Lung (tissue), 12 donors: ENCODE data around the gene PCDHB15. TPM values are rescaled to one million over a fixed set of nuclear protein-coding genes. Genes with fewer than 3 reads are reported as not detected.

Experiments used
- ATAC-seq: fragments of 200-7000 bp; cut with Tn5 transposase; one replicate; pipeline ENCODE4 v1.9.1; 2020; ENCODE audit warnings: moderate number of reproducible peaks; ENCODE audit not compliant: insufficient read depth, low FRiP score
- DNase-seq, 3 donors: peaks; one replicate each; pipeline ENCODE4 v3.0.0-alpha.2; 2013 to 2017
- H3K27ac ChIP-seq, 2 donors: one replicate each; pipeline ENCODE4 v1.5.1; 2013; ENCODE audit warnings: mild to moderate bottlenecking in 2 of 2, moderate library complexity in 2 of 2, control low read depth in 1 of 2, inconsistent platforms in 1 of 2, low read depth in 1 of 2, low read length in 1 of 2
- H3K27me3 ChIP-seq, 3 donors: one replicate each; pipeline ENCODE4 v1.5.1; 2013; ENCODE audit warnings: low read length in 2 of 3; ENCODE audit not compliant: control insufficient read depth in 3 of 3, insufficient read depth in 3 of 3
- H3K36me3 ChIP-seq, 4 donors: one replicate each; pipeline ENCODE4 v1.5.1; 2013; ENCODE audit warnings: low read length in 4 of 4, mild to moderate bottlenecking in 1 of 4, moderate library complexity in 1 of 4; ENCODE audit not compliant: control insufficient read depth in 4 of 4, insufficient read depth in 4 of 4
- H3K4me1 ChIP-seq, 5 donors: one replicate each; pipeline ENCODE4 v1.5.1; 2013; ENCODE audit warnings: low read length in 5 of 5, mild to moderate bottlenecking in 2 of 5, moderate library complexity in 1 of 5; ENCODE audit not compliant: control insufficient read depth in 5 of 5, insufficient read depth in 5 of 5
- H3K4me3 ChIP-seq: one replicate; pipeline ENCODE4 v1.5.1; 2013; ENCODE audit warnings: mild to moderate bottlenecking, control low read depth, moderate library complexity
- H3K9ac ChIP-seq, 2 donors: one replicate each; pipeline ENCODE4 v1.5.1; 2013; ENCODE audit warnings: low read length in 2 of 2, control low read depth in 1 of 2; ENCODE audit not compliant: insufficient read depth in 1 of 2
- H3K9me3 ChIP-seq, 4 donors: one replicate each; pipeline ENCODE4 v1.5.1; 2013; ENCODE audit warnings: low read length in 3 of 4, mild to moderate bottlenecking in 1 of 4, moderate library complexity in 1 of 4; ENCODE audit not compliant: control insufficient read depth in 4 of 4, insufficient read depth in 3 of 4
- CTCF ChIP-seq: IDR thresholded peaks from 2 replicates; pipeline ENCODE4 v1.5.1; 2012; ENCODE audit warnings: mild to moderate bottlenecking; ENCODE audit errors: control extremely low read depth, extremely low read depth
- WGBS, 2 donors: extraction: QIAGEN DNeasy Blood & Tissue Kit; methylation state at CpG; one replicate each; pipeline ENCODE4 v1.1.7; 2013; 5-methylcytosine and 5-hydroxymethylcytosine counted together
- polyA plus RNA-seq, 2 donors: library from polyadenylated mRNA; stranded (reverse); fragments of 200-250 nt; gene quantifications; one replicate each; pipeline ENCODE4 v1.2.1, GENCODE V29; 2013
- total RNA-seq, 2 donors: library from RNA; depleted of rRNA in 1 of 2; stranded (reverse); fragments of >200 nt in 1 of 2; gene quantifications; one replicate each; pipeline ENCODE4 v1.2.1, GENCODE V29; 2014 to 2021
- donor health status: control.
- donor health status: control.
- donor health status: Bipolar disorder and iron deficiency.
- donor health status: healthy.
- donor health status: DM: yes; HTN: yes; CAD: no.

The PCDHB15 gene
- total and polyA plus RNA-seq, 4 donors, result 1.4 to 8.0 (median 2.5) TPM

- ATAC-seq (no peak), DNase-seq (no peak)
- H3K9me3 ChIP-seq, result peaks cover 8 to 46% (median 26%) of the 10 kb centered on the region in 4 donors
- H3K4me1 ChIP-seq, result no peaks in the 10 kb centered on the region
- WGBS, 2 donors, result 90% methylated on average over 4 of the region's 4 CpGs
- H3K9ac ChIP-seq, result no peak overlapping the region
- peaks cover 0 to 5% (median under 1%) of the 10 kb centered on the region in 4 donors for H3K36me3 ChIP-seq
- no peak for TF ChIP-seq CTCF
- no peak overlapping the region for H3K4me3 ChIP-seq
- H3K27me3 ChIP-seq, result no peaks in the 10 kb centered on the region
- no peak overlapping the region for H3K27ac ChIP-seq
Measured at GRCh38 chr5:141298376-141298775, 53.2 kb downstream of the PCDHB15 start.

Other genes starting within 250 kb of the PCDHB15 start
Only the 30 nearest of the 39 such genes appear.
- gene PCDHB2, start 150.8 kb upstream of the PCDHB15 start, total RNA-seq, result 1 to 10 TPM; 4.4 to 6.8 TPM
- 1 to 10 TPM in 1 of 2 donors, under 1 TPM in 1; 0.61 to 1.1 TPM for gene PCDHB2, start 150.8 kb upstream of the PCDHB15 start, polyA plus RNA-seq
- 1 to 10 TPM; 3.0 to 7.8 TPM for gene PCDHB3, start 144.9 kb upstream of the PCDHB15 start, total RNA-seq
- under 1 TPM; 0.33 to 0.84 TPM for gene PCDHB3, start 144.9 kb upstream of the PCDHB15 start, polyA plus RNA-seq
- gene PCDHB4, start 123.6 kb upstream of the PCDHB15 start, total RNA-seq, result 1 to 10 TPM; 3.3 to 3.4 TPM
- 1 to 10 TPM in 1 of 2 donors, under 1 TPM in 1; 0.73 to 1.4 TPM for gene PCDHB4, start 123.6 kb upstream of the PCDHB15 start, polyA plus RNA-seq
- gene PCDHB5, start 110.2 kb upstream of the PCDHB15 start, total RNA-seq, result 1 to 10 TPM; 4.8 to 8.1 TPM
- 1 to 10 TPM in 1 of 2 donors, under 1 TPM in 1; 0.65 to 1.8 TPM for gene PCDHB5, start 110.2 kb upstream of the PCDHB15 start, polyA plus RNA-seq
- 1 to 10 TPM; 1.1 to 1.7 TPM for gene PCDHB6, start 95.3 kb upstream of the PCDHB15 start, total RNA-seq
- under 1 TPM; 0.16 to 0.24 TPM for gene PCDHB6, start 95.3 kb upstream of the PCDHB15 start, polyA plus RNA-seq
- 1 to 10 TPM; 2.8 to 4.7 TPM for gene PCDHB7, start 72.8 kb upstream of the PCDHB15 start, total RNA-seq
- under 1 TPM; 0.31 to 0.87 TPM for gene PCDHB7, start 72.8 kb upstream of the PCDHB15 start, polyA plus RNA-seq
- 1 to 10 TPM; 2.1 to 3.5 TPM for gene PCDHB8, start 67.6 kb upstream of the PCDHB15 start, total RNA-seq
- gene PCDHB8, start 67.6 kb upstream of the PCDHB15 start, polyA plus RNA-seq, result under 1 TPM; 0.04 to 0.52 TPM
- 1 to 10 TPM; 3.6 to 9.2 TPM for gene PCDHB16, start 63.0 kb upstream of the PCDHB15 start, total RNA-seq
- gene PCDHB16, start 63.0 kb upstream of the PCDHB15 start, polyA plus RNA-seq, result 1 to 10 TPM in 1 of 2 donors, under 1 TPM in 1; 0.87 to 1.0 TPM
- 1 to 10 TPM; 1.8 to 3.1 TPM for gene PCDHB9, start 58.2 kb upstream of the PCDHB15 start, total RNA-seq
- gene PCDHB9, start 58.2 kb upstream of the PCDHB15 start, polyA plus RNA-seq, result under 1 TPM; 0.37 to 0.38 TPM
- gene PCDHB10, start 53.0 kb upstream of the PCDHB15 start, total RNA-seq, result 1 to 10 TPM; 1.9 to 6.3 TPM
- gene PCDHB10, start 53.0 kb upstream of the PCDHB15 start, polyA plus RNA-seq, result under 1 TPM; 0.53 to 0.63 TPM
- gene PCDHB11, start 45.8 kb upstream of the PCDHB15 start, total RNA-seq, result 1 to 10 TPM; 2.2 to 9.6 TPM
- under 1 TPM; 0.44 to 0.53 TPM for gene PCDHB11, start 45.8 kb upstream of the PCDHB15 start, polyA plus RNA-seq
- gene PCDHB12, start 36.7 kb upstream of the PCDHB15 start, total RNA-seq, result 10 to 100 TPM in 1 of 2 donors, 1 to 10 TPM in 1; 2.8 to 10.1 TPM
- gene PCDHB12, start 36.7 kb upstream of the PCDHB15 start, polyA plus RNA-seq, result under 1 TPM; 0.47 to 0.71 TPM
- 1 to 10 TPM; 3.3 to 7.7 TPM for gene PCDHB13, start 31.5 kb upstream of the PCDHB15 start, total RNA-seq
- gene PCDHB13, start 31.5 kb upstream of the PCDHB15 start, polyA plus RNA-seq, result under 1 TPM; 0.58 to 0.59 TPM
- gene PCDHB14, start 22.1 kb upstream of the PCDHB15 start, total RNA-seq, result 10 to 100 TPM in 1 of 2 donors, 1 to 10 TPM in 1; 2.8 to 10.6 TPM
- gene PCDHB14, start 22.1 kb upstream of the PCDHB15 start, polyA plus RNA-seq, result 1 to 10 TPM in 1 of 2 donors, under 1 TPM in 1; 0.67 to 1.2 TPM
- gene SLC25A2, start 58.7 kb downstream of the PCDHB15 start, total RNA-seq, result under 1 TPM; 0.17 to 0.83 TPM
- under 1 TPM; 0.05 to 0.22 TPM for gene SLC25A2, start 58.7 kb downstream of the PCDHB15 start, polyA plus RNA-seq
- gene TAF7, start 75.4 kb downstream of the PCDHB15 start, total RNA-seq, result 10 to 100 TPM; 51.4 to 97.1 TPM
- 10 to 100 TPM; 29.9 to 76.2 TPM for gene TAF7, start 75.4 kb downstream of the PCDHB15 start, polyA plus RNA-seq
- gene PCDHGA1, start 85.1 kb downstream of the PCDHB15 start, total RNA-seq, result under 1 TPM; 0.57 to 0.71 TPM
- gene PCDHGA1, start 85.1 kb downstream of the PCDHB15 start, polyA plus RNA-seq, result under 1 TPM; 0.15 to 0.16 TPM
- gene PCDHGA2, start 93.4 kb downstream of the PCDHB15 start, total RNA-seq, result 1 to 10 TPM; 5.5 to 7.7 TPM
- 1 to 10 TPM in 1 of 2 donors, under 1 TPM in 1; 0.39 to 1.1 TPM for gene PCDHGA2, start 93.4 kb downstream of the PCDHB15 start, polyA plus RNA-seq
- gene PCDHGA3, start 98.4 kb downstream of the PCDHB15 start, total RNA-seq, result 1 to 10 TPM; 2.1 to 5.1 TPM
- gene PCDHGA3, start 98.4 kb downstream of the PCDHB15 start, polyA plus RNA-seq, result under 1 TPM; 0.26 to 0.45 TPM
- gene PCDHGB1, start 104.7 kb downstream of the PCDHB15 start, total RNA-seq, result 1 to 10 TPM; 2.4 to 8.4 TPM
- gene PCDHGB1, start 104.7 kb downstream of the PCDHB15 start, polyA plus RNA-seq, result under 1 TPM; 0.17 to 0.20 TPM
- gene PCDHGA4, start 109.6 kb downstream of the PCDHB15 start, total RNA-seq, result 1 to 10 TPM; 4.6 to 7.0 TPM
- under 1 TPM; 0.35 to 0.48 TPM for gene PCDHGA4, start 109.6 kb downstream of the PCDHB15 start, polyA plus RNA-seq
- 10 to 100 TPM in 1 of 2 donors, 1 to 10 TPM in 1; 4.6 to 10.1 TPM for gene PCDHGB2, start 114.6 kb downstream of the PCDHB15 start, total RNA-seq
- gene PCDHGB2, start 114.6 kb downstream of the PCDHB15 start, polyA plus RNA-seq, result under 1 TPM; 0.28 to 0.48 TPM
- 1 to 10 TPM; 2.9 to 9.3 TPM for gene PCDHGA5, start 118.8 kb downstream of the PCDHB15 start, total RNA-seq
- under 1 TPM; 0.31 to 0.32 TPM for gene PCDHGA5, start 118.8 kb downstream of the PCDHB15 start, polyA plus RNA-seq
- gene PCDHGB3, start 124.8 kb downstream of the PCDHB15 start, total RNA-seq, result 1 to 10 TPM; 3.2 to 7.9 TPM
- gene PCDHGB3, start 124.8 kb downstream of the PCDHB15 start, polyA plus RNA-seq, result under 1 TPM; 0.18 to 0.24 TPM
- gene PCDHGA6, start 128.5 kb downstream of the PCDHB15 start, total RNA-seq, result 1 to 10 TPM; 4.9 to 8.5 TPM
- gene PCDHGA6, start 128.5 kb downstream of the PCDHB15 start, polyA plus RNA-seq, result under 1 TPM; 0.59 to 0.96 TPM
- gene PCDHGA7, start 137.3 kb downstream of the PCDHB15 start, total RNA-seq, result 1 to 10 TPM; 2.9 to 6.3 TPM
- under 1 TPM; 0.23 to 0.30 TPM for gene PCDHGA7, start 137.3 kb downstream of the PCDHB15 start, polyA plus RNA-seq
- 10 to 100 TPM in 1 of 2 donors, 1 to 10 TPM in 1; 6.9 to 12.1 TPM for gene PCDHGB4, start 142.3 kb downstream of the PCDHB15 start, total RNA-seq
- 1 to 10 TPM in 1 of 2 donors, under 1 TPM in 1; 0.31 to 1.0 TPM for gene PCDHGB4, start 142.3 kb downstream of the PCDHB15 start, polyA plus RNA-seq
- gene PCDHGA8, start 147.2 kb downstream of the PCDHB15 start, total RNA-seq, result 1 to 10 TPM; 1.9 to 7.3 TPM
- under 1 TPM; 0.06 to 0.18 TPM for gene PCDHGA8, start 147.2 kb downstream of the PCDHB15 start, polyA plus RNA-seq
- gene PCDHGB5, start 152.6 kb downstream of the PCDHB15 start, total RNA-seq, result 10 to 100 TPM in 1 of 2 donors, 1 to 10 TPM in 1; 10.0 to 14.3 TPM
- gene PCDHGB5, start 152.6 kb downstream of the PCDHB15 start, polyA plus RNA-seq, result 1 to 10 TPM; 1.2 to 2.5 TPM
- 10 to 100 TPM in 1 of 2 donors, 1 to 10 TPM in 1; 4.8 to 13.8 TPM for gene PCDHGA9, start 157.4 kb downstream of the PCDHB15 start, total RNA-seq
- under 1 TPM; 0.59 to 0.90 TPM for gene PCDHGA9, start 157.4 kb downstream of the PCDHB15 start, polyA plus RNA-seq